OCI-LY3 (cell line): Measurements from ENCODE around the gene LRRC7.

ENCODE experiments used
- CTCF ChIP-seq: fragments of 200-600, 300-600 bp; sonication (generic); IDR thresholded peaks from 2 replicates; pipeline ENCODE4 v1.5.1; 2014; ENCODE audit warnings: antibody characterized with exemption, low read length, low read depth
- EZH2phosphoT487 ChIP-seq: fragments of 200-600 bp; shearing (Covaris generic); IDR thresholded peaks from 2 replicates; pipeline ENCODE4 v1.6.1; 2018; ENCODE audit warnings: antibody characterized with exemption, mixed run types, low read depth

DNA sequence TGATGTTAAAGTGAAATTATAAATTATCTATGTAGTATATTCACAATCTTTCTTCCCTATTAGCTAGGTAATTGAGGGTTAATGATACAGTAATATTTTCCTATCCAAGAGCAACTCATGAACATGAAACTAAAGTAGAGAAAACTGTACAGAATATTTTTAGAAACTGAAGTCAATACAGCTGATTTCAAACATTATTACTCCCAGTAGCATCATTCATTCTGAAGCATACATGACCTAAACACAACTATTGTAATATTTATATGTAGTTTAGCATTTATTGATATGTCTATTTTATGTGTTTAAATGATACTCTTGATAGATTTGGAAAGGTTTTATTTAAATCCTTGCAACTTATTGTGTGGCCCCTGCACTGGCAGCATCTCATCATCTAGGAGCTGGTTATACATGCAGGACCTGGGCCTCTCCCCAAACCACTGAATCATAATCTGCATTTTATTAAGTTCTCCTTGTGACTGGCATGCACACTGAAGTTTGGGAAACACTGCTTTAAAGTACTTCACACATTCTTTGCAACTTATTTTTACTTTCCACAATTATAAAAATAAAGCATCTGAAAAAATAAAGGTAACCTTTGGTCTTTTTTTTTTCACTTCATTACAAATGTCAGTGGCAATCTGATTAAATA lies 437.8 kb downstream of the LRRC7 start:
- TF ChIP-seq CTCF (no peak), EZH2phosphoT487 (no peak)
